ENCODE measurements around the gene MEGF11. TPM values are rescaled to one million over a fixed set of nuclear protein-coding genes. Genes with fewer than 3 reads are reported as not detected.
A peak's percentile ranks its signal among the peaks of the same experiment; 100 is the strongest.

The MEGF11 gene
- polyA plus RNA-seq, 2 of the 4 experiments (the other 2 are of a cell fraction): 0.25 to 0.31 TPM

DNA sequence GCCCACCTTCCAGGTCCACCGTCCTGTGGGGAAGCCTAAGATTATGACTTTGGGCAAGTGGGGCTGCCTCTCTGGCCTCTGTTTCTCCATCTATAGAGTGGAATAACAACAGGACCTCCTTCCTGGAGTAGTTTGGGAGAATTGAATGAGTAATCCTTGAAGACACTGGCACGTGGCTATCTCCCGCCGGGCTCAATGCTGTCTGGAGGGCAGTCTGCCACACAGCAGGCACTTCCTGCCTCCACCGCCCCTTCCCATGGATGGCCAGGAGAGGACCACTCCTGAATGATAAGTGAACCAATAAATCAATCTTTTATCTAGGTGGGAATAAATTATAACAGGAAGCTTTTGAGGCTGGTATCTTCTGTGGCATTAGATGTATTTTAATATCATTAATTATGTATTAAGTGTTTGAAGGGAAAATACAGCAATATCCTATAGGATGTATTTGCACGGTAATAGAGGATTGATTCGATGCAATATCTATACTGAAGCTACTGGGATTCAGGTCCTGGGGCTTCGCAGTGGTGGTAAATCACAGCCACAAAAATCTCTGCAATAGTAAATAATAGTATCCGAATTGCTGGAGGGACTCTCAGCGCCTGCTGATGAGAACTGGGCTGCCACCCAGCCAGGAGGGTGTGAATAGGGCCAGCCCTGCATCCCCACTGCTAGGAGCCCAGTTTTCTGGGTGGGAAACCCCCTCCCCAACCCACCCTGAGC lies 15.9 kb downstream of the MEGF11 start:
- ChIA-PET POLR2A (no interaction called here), CTCF (no interaction called here)
- H3K9me3 ChIP-seq: no peaks in the 10 kb centered on the region
- H3K27ac ChIP-seq: no peak overlapping the region
- peaks cover 6% of the 10 kb centered on the region; the same call in 2 of the 3 replicates for H3K4me1 ChIP-seq
- no peak for DNase-seq (ENCODE audit: low read depth in 1 of 2, low spot score in 1 of 2)
- no peak overlapping the region for H3K4me2 ChIP-seq
- no peak for ATAC-seq
- H3K4me3 ChIP-seq: no peak overlapping the region
- no peak for FAIRE-seq
- WGBS (ENCODE audit: missing lambda C conversion rate): 67% methylated on average over 10 of the region's 10 CpGs
- TF ChIP-seq, protein P1, sequence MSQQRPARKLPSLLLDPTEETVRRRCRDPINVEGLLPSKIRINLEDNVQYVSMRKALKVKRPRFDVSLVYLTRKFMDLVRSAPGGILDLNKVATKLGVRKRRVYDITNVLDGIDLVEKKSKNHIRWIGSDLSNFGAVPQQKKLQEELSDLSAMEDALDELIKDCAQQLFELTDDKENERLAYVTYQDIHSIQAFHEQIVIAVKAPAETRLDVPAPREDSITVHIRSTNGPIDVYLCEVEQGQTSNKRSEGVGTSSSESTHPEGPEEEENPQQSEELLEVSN (IDR thresholded peaks at IDR 0.05; ENCODE audit: borderline replicate concordance, low read depth): 0 out of 2 replicates have a peak, but pooled peaks have one; percentile 50
- TF ChIP-seq NPAS2 (CRISPR knock-in tag; IDR thresholded peaks at IDR 0.05; ENCODE audit: borderline replicate concordance): no peak

DNA sequence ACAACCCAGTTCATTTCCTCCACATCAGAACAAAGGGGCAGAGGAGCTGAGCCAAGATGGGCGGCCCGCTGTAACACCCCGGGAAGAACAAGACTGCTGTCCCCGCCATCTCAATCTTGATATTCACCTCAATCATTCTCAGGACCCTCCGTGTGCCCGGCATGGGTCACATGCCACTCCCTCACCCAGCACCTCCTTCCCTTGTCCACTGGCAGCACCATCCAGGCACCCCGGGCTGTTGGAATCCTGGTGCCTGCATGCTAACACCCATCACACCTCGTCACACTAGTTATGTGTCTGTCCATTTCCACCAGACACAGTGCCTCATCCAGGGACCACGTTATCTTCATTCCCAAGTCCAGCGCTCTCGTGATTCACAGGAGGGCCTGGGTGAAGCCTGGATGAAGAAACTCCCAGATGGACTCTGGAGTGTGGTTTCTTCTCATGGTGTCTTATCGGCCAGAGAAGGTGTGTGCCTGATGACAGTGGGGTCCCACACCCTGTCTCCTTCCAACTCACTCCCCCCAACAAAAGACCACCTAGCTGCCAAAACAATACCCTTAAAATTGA lies 16.7 kb downstream of the MEGF11 start:
- ChIA-PET CTCF (no interaction called here), POLR2A (no interaction called here)
- FAIRE-seq: no peak
- TF ChIP-seq, protein P2, sequence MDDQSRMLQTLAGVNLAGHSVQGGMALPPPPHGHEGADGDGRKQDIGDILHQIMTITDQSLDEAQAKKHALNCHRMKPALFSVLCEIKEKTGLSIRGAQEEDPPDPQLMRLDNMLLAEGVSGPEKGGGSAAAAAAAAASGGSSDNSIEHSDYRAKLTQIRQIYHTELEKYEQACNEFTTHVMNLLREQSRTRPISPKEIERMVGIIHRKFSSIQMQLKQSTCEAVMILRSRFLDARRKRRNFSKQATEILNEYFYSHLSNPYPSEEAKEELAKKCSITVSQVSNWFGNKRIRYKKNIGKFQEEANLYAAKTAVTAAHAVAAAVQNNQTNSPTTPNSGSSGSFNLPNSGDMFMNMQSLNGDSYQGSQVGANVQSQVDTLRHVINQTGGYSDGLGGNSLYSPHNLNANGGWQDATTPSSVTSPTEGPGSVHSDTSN (IDR thresholded peaks at IDR 0.05): no peak
- TF ChIP-seq MYC (IDR thresholded peaks at IDR 0.05; ENCODE audit: borderline replicate concordance, low read length): no peak
- Histone ChIP-seq H3K4me1 (peaks cover 6% of the 10 kb centered on the region; the same call in 2 of the 3 replicates), H3K4me3 (no peak overlapping the region), H3K9me3 (no peaks in the 10 kb centered on the region), H3K4me2 (no peak overlapping the region), H3K27ac (no peak overlapping the region)
- WGBS (ENCODE audit: missing lambda C conversion rate): 65% methylated on average over 12 of the region's 12 CpGs
- ATAC-seq: no peak
- no peak for DNase-seq (ENCODE audit: low read depth in 1 of 2, low spot score in 1 of 2)

DNA sequence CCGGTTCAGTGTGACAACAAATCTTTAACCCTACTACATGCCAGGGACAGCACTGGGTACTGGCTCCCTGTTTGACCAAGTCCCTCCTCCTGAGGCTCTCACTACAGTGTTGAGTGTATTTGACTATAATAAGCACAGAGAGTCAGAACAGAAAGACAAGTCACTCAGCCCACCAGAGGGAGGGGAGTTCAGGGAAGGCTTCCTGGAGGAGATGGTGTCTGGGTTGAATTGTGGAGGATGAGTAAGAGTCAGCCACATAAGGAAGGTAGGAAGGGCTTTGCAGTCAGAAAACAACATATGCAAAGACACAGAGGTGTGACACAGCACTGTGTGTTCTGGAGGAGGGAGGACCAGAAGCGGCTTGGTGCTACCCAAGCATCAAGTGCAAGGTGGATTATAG lies 17.7 kb downstream of the MEGF11 start:
- no peak overlapping the region for H3K4me3 ChIP-seq
- WGBS (ENCODE audit: missing lambda C conversion rate): 70% methylated on average over 2 of the region's 2 CpGs
- CTCF ChIA-PET: no interaction called here
- FAIRE-seq (no peak), ATAC-seq (no peak; a peak in 1 of 6 replicates), DNase-seq (ENCODE audit: low read depth in 1 of 2, low spot score in 1 of 2) (no peak)
- POLR2A ChIA-PET: no interaction called here
- no peaks in the 10 kb centered on the region for H3K9me3 ChIP-seq
- H3K27ac ChIP-seq: no peak overlapping the region
- TF ChIP-seq RFX5 (IDR thresholded peaks at IDR 0.05) (no peak), ZFP36 (IDR thresholded peaks at IDR 0.05; ENCODE audit: borderline replicate concordance, partially characterized antibody) (peak; percentile 31)
- H3K4me2 ChIP-seq: no peak overlapping the region
- peaks cover 6% of the 10 kb centered on the region; the same call in 2 of the 3 replicates for H3K4me1 ChIP-seq

DNA sequence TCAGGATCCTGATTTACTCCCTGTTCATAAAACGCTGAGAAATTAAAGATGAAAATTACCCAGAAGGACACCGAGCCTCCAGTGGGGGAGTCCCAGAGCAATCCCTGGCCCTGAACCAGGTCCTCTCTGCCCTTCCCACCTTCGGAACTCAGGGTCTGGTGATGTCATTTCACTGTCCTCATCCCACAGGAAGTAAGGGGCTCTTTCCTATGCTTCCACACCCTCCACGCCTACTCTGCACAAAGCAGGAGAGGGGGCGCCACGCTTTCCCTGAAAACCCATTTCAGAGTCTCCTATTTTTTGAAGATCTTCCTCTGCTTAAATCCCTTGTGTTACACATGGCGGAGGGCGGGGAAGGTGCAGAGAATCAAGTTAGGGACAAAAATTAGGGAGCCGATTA lies 18.8 kb downstream of the MEGF11 start:
- TF ChIP-seq, protein P3, sequence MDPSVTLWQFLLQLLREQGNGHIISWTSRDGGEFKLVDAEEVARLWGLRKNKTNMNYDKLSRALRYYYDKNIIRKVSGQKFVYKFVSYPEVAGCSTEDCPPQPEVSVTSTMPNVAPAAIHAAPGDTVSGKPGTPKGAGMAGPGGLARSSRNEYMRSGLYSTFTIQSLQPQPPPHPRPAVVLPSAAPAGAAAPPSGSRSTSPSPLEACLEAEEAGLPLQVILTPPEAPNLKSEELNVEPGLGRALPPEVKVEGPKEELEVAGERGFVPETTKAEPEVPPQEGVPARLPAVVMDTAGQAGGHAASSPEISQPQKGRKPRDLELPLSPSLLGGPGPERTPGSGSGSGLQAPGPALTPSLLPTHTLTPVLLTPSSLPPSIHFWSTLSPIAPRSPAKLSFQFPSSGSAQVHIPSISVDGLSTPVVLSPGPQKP (IDR thresholded peaks at IDR 0.05; ENCODE audit: low read depth, low read length): no peak
- TF ChIP-seq, protein P4, sequence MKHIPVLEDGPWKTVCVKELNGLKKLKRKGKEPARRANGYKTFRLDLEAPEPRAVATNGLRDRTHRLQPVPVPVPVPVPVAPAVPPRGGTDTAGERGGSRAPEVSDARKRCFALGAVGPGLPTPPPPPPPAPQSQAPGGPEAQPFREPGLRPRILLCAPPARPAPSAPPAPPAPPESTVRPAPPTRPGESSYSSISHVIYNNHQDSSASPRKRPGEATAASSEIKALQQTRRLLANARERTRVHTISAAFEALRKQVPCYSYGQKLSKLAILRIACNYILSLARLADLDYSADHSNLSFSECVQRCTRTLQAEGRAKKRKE (CRISPR knock-in tag; IDR thresholded peaks at IDR 0.05; ENCODE audit: low read depth): no peak
- TF ChIP-seq RNF2 (IDR thresholded peaks at IDR 0.05; ENCODE audit: borderline replicate concordance, low read depth): no peak
- no peak for TF ChIP-seq HOXB5 (CRISPR knock-in tag; IDR thresholded peaks at IDR 0.05)
- TF ChIP-seq FOSB (CRISPR knock-in tag; IDR thresholded peaks at IDR 0.05): no peak
- TF ChIP-seq POLR2A (IDR thresholded peaks at IDR 0.05; ENCODE audit: low read length): no peak
- no peak for TF ChIP-seq TP53 (CRISPR knock-in tag; IDR thresholded peaks at IDR 0.05)
- TF ChIP-seq PHF8 (IDR thresholded peaks at IDR 0.05; ENCODE audit: borderline replicate concordance, low read depth): no peak
- no peak for TF ChIP-seq TFCP2L1 (CRISPR knock-in tag; IDR thresholded peaks at IDR 0.05)
- TF ChIP-seq EP300 (IDR thresholded peaks at IDR 0.05): no peak
- no peak for TF ChIP-seq MAFK (IDR thresholded peaks at IDR 0.05; ENCODE audit: partially characterized antibody)
- TF ChIP-seq NPAS2 (CRISPR knock-in tag; IDR thresholded peaks at IDR 0.05; ENCODE audit: borderline replicate concordance): no peak
- Histone ChIP-seq H3K4me2 (no peak overlapping the region), H3K4me1 (peaks cover 6% of the 10 kb centered on the region; the same call in 2 of the 3 replicates), H3K27ac (no peak overlapping the region), H3K9me3 (no peaks in the 10 kb centered on the region), H3K4me3 (no peak overlapping the region)
- ChIA-PET POLR2A (interaction anchor here (0.6 kb wide), 1 partner anchor 84 kb away, joined by 3 read pairs; no protein-coding TSS in a partner anchor), CTCF (interaction anchor here (0.8 kb wide), 1 partner anchor 11 kb away, joined by 3 read pairs; no protein-coding TSS in a partner anchor)
- FAIRE-seq (no peak), ATAC-seq (no peak), DNase-seq (ENCODE audit: low read depth in 1 of 2, low spot score in 1 of 2) (no peak)
- WGBS (ENCODE audit: missing lambda C conversion rate): 68% methylated on average over 9 of the region's 9 CpGs
